HEK293T (cell line): ENCODE measurements around the gene LCP1.

Experiments used
- ELF4 ChIP-seq: fragments of 450-650 bp; IDR thresholded peaks from 2 replicates; pipeline ENCODE4 v1.6.1; 2017; ENCODE audit warnings: antibody characterized with exemption
- FOXK2 ChIP-seq: fragments of 450-650 bp; IDR thresholded peaks from 2 replicates; pipeline ENCODE4 v1.6.1; 2016; ENCODE audit warnings: mild to moderate bottlenecking
- FOXM1 ChIP-seq: fragments of 450-650 bp; IDR thresholded peaks from 2 replicates; pipeline ENCODE4 v1.6.1; 2017; ENCODE audit warnings: mild to moderate bottlenecking, borderline replicate concordance
- HDGF ChIP-seq: fragments of 450-650 bp; IDR thresholded peaks from 2 replicates; pipeline ENCODE4 v1.6.1; 2017; ENCODE audit warnings: antibody characterized with exemption, borderline replicate concordance
- SUZ12 ChIP-seq: fragments of 450-650 bp; IDR thresholded peaks from 2 replicates; pipeline ENCODE4 v1.6.1; 2016; ENCODE audit warnings: mild to moderate bottlenecking
- TARDBP ChIP-seq: fragments of 450-650 bp; IDR thresholded peaks from 2 replicates; pipeline ENCODE4 v1.6.1; 2016

DNA sequence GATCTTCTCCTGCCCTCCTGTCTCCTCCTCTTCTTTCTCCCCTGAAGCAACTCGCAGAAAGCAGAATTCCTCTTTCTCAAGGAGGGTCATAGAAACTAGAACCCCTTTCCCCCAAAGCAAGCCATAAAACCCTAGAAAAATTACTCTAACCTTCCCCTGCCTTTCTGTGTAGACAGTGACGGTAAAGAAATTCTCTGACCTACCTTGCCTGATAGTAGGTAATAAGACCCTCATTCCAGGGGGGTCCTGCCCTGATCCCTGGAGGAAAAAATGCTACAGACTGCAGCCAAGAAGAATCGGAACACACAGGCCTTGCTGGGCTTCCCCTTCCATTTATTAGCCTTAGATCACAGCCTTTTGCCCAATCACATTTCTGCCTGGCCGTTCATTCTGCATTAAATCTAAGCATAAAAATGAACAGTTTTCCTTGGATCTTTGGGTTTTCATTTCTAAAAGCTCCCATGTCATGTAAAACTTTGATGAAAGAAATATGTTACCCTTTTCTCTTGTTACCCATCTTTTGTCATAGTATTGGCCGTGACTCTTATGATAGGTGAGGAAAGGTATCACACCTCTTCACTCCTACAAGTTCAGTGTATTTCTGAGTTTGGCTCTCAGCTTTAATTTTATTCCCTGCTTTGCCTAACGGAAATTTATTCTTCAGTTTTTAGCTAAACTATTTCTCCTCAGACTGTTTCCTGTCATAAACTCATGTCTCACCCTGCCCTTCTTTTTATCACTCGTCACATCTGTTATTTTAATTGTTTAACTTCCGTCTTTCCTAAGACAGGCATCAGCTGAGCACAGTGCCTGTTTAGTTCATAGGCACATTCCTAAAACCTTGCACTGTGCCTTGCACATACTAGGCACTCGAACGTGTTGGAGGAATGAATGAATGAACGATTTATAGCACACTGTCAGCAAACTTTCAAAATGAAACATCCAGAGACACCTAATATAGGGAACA is 56.7 kb downstream of the LCP1 start:
- TF ChIP-seq ELF4 (no peak), HDGF (no peak), TARDBP (no peak), SUZ12 (no peak), FOXK2 (no peak), FOXM1 (no peak)
